SIG-M5 treated with dmso at 0.1 percent for 504 hours (cell line): Measurements from ENCODE around the gene SLC12A6.
A peak's percentile ranks its signal among the peaks of the same experiment; 100 is the strongest.
"Not testable (repeated sequence)": the region's sequence is repeated elsewhere in the genome, so short reads cannot be mapped to it uniquely, and the experiment has no call there.

ENCODE experiments used
- DNase-seq: peaks from one replicate; lab custom pipeline; 2025; ENCODE audit not compliant: unreplicated experiment; lab: John Stamatoyannopoulos, UW

SLC12A6 gene

GRCh38 chr15:34209421-34210282 is 127.9 kb downstream of the SLC12A6 start, which contains the start of gene KATNBL1:
KATNBL1 (minus strand) TSS chr15:34210096; CDS start chr15:34163676, 46,420 bp downstream.
- DNase-seq = peak; percentile 85

GRCh38 chr15:34206011-34206410 is 131.6 kb downstream of the SLC12A6 start:
- DNase-seq = no peak

GRCh38 chr15:34203936-34204335 is 133.6 kb downstream of the SLC12A6 start:
- no peak for DNase-seq

- no peak for DNase-seq
Observed at GRCh38 chr15:34203305-34203704, 134.3 kb downstream of the SLC12A6 start.

- not testable (repeated sequence) for DNase-seq
Observed at GRCh38 chr15:34193272-34193671, 144.3 kb downstream of the SLC12A6 start.

- DNase-seq = no peak
Observed at GRCh38 chr15:34188711-34189110, 148.9 kb downstream of the SLC12A6 start.

GRCh38 chr15:34185666-34186065 is 151.9 kb downstream of the SLC12A6 start:
- DNase-seq = no peak

GRCh38 chr15:34182942-34183341 is 154.6 kb downstream of the SLC12A6 start:
- peak; percentile 4 for DNase-seq
